HG02970 (cell line): ENCODE results near the gene PPP1R3A.
"Not testable (repeated sequence)": the region's sequence is repeated elsewhere in the genome, so short reads cannot be mapped to it uniquely, and the experiment has no call there.

Source experiments
- ATAC-seq: cut with Tn5 transposase; IDR thresholded peaks from one replicate; pipeline ENCODE4 v1.9.1; 2021; ENCODE audit warnings: mild to moderate bottlenecking, moderate library complexity, moderate number of reproducible peaks; ENCODE audit not compliant: unreplicated experiment, low FRiP score

Gene PPP1R3A

GRCh38 chr7:113918946-113919345 lies at the start of gene PPP1R3A:
PPP1R3A (minus strand) TSS chr7:113919009; CDS start chr7:113918996, 13 bp downstream.
- ATAC-seq, result no peak

- ATAC-seq, result no peak
Observed at GRCh38 chr7:113963356-113963755, 44.5 kb upstream of the PPP1R3A start.

GRCh38 chr7:113959910-113960309 lies 41.1 kb upstream of the PPP1R3A start:
- no peak for ATAC-seq

GRCh38 chr7:113955157-113955556 lies 36.3 kb upstream of the PPP1R3A start:
- no peak for ATAC-seq

- no peak for ATAC-seq
Observed at GRCh38 chr7:113953553-113953952, 34.7 kb upstream of the PPP1R3A start.

- ATAC-seq, result no peak
Observed at GRCh38 chr7:113945018-113945938, 26.5 kb upstream of the PPP1R3A start.

- no peak for ATAC-seq
Observed at GRCh38 chr7:113936982-113937381, 18.2 kb upstream of the PPP1R3A start.

GRCh38 chr7:113936535-113936934 lies 17.7 kb upstream of the PPP1R3A start:
- ATAC-seq, result no peak

- not testable (repeated sequence) for ATAC-seq
Observed at GRCh38 chr7:113929389-113929788, 10.6 kb upstream of the PPP1R3A start.

- ATAC-seq, result no peak
Observed at GRCh38 chr7:113928112-113928511, 9.3 kb upstream of the PPP1R3A start.

- no peak for ATAC-seq
Observed at GRCh38 chr7:113922049-113922448, 3.2 kb upstream of the PPP1R3A start.

GRCh38 chr7:113921363-113921762 lies 2.6 kb upstream of the PPP1R3A start:
- ATAC-seq, result no peak

GRCh38 chr7:113917840-113918239 lies 969 bp downstream of the PPP1R3A start:
- no peak for ATAC-seq

GRCh38 chr7:113915956-113916355 lies 2.9 kb downstream of the PPP1R3A start:
- no peak for ATAC-seq

GRCh38 chr7:113912876-113913275 lies 5.9 kb downstream of the PPP1R3A start:
- ATAC-seq, result no peak

GRCh38 chr7:113907617-113908016 lies 11.2 kb downstream of the PPP1R3A start:
- ATAC-seq, result no peak

- ATAC-seq, result no peak
Observed at GRCh38 chr7:113904521-113904920, 14.3 kb downstream of the PPP1R3A start.

- ATAC-seq, result no peak
Observed at GRCh38 chr7:113892818-113893217, 26.0 kb downstream of the PPP1R3A start.

GRCh38 chr7:113891828-113892227 lies 27.0 kb downstream of the PPP1R3A start:
- no peak for ATAC-seq

- no peak for ATAC-seq
Observed at GRCh38 chr7:113891031-113891350, 27.8 kb downstream of the PPP1R3A start.

GRCh38 chr7:113890331-113891030 lies 28.3 kb downstream of the PPP1R3A start:
- no peak for ATAC-seq

- ATAC-seq, result no peak
Observed at GRCh38 chr7:113883096-113883495, 35.7 kb downstream of the PPP1R3A start.
